HCT116 (cell line): Measurements from ENCODE around the gene EIF4G3. TPM values are rescaled to one million over a fixed set of nuclear protein-coding genes. Genes with fewer than 3 reads are reported as not detected.
"Not testable (repeated sequence)": the region's sequence is repeated elsewhere in the genome, so short reads cannot be mapped to it uniquely, and the experiment has no call there.

Experiments
- ATAC-seq: fragments of 200-7000 bp; cut with Tn5 transposase; 2 replicates; pipeline ENCODE4 v1.9.1; 2020; ENCODE audit warnings: mild to moderate bottlenecking, moderate library complexity
- BruUV-seq: library from RNA; stranded (reverse); fragments of 400-500 nt; replicated peaks from 2 replicates; lab custom pipeline; 2021; lab: Mats Ljungman, UMichigan
- CTCF ChIA-PET: fragments of 300-600 bp; sonication (Branson Sonifier 250); formaldehyde crosslinking; loops from one replicate; lab custom pipeline; 2021; ENCODE audit warnings: antibody characterized with exemption; lab: Charles Lee
- POLR2A ChIA-PET: fragments of 300-600, 350-600 bp; sonication (Branson Sonifier 250); formaldehyde crosslinking; loops from one replicate; lab custom pipeline; 2021; ENCODE audit warnings: antibody characterized with exemption; lab: Charles Lee
- RAD21 ChIA-PET, 2 experiments: fragments of 300-600 bp; sonication (Branson Sonifier 250); formaldehyde crosslinking; loops; one replicate each; lab custom pipeline; 2023; ENCODE audit warnings: low total read pairs in 2 of 2; ENCODE audit not compliant: uncharacterized antibody in 2 of 2, unreplicated experiment in 2 of 2, low non-redundant PET in 1 of 2; lab: Charles Lee
- DNase-seq: peaks from one replicate; pipeline ENCODE4 v3.0.0-alpha.2; 2010; ENCODE audit warnings: low read depth, low spot score
- H2AFZ ChIP-seq: fragments of 200-600 bp; shearing (Covaris generic), sonication (generic); 2 replicates; pipeline ENCODE4 v1.6.1; 2017; ENCODE audit warnings: low read depth, mixed run types, mixed read lengths, antibody characterized with exemption, low read length; ENCODE audit not compliant: poor library complexity, severe bottlenecking
- H3K27ac ChIP-seq: 2 replicates; pipeline ENCODE4 v1.5.1; 2012; ENCODE audit warnings: low read depth, low read length
- H3K27me3 ChIP-seq: fragments of 200-600 bp; sonication (generic); 2 replicates; pipeline ENCODE4 v1.6.1; 2016; ENCODE audit warnings: mixed run types, low read length, mixed read lengths; ENCODE audit not compliant: insufficient read depth
- H3K36me3 ChIP-seq, 2 experiments: fragments of 200-500 bp in 1 of 2; fragments of 200-600 bp in 1 of 2; sonication (Bioruptor generic) in 1 of 2; sonication (generic) in 1 of 2; 2 replicates each; pipeline versions ENCODE4 v1.5.1 to v1.6.1; 2014 to 2016; ENCODE audit warnings: low read length in 2 of 2, inconsistent platforms in 1 of 2, mixed read lengths in 1 of 2, mixed run types in 1 of 2; ENCODE audit not compliant: insufficient read depth in 2 of 2, control insufficient read depth in 1 of 2
- H3K4me1 ChIP-seq, 2 experiments: fragments of 200-600 bp in 1 of 2; sonication (generic) in 1 of 2; 2 replicates each; pipeline versions ENCODE4 v1.5.1 to v1.6.1; 2012 to 2017; ENCODE audit warnings: low read length in 2 of 2, inconsistent platforms in 1 of 2, mild to moderate bottlenecking in 1 of 2, mixed read lengths in 1 of 2, mixed run types in 1 of 2, moderate library complexity in 1 of 2; ENCODE audit not compliant: insufficient read depth in 2 of 2, control insufficient read depth in 1 of 2
- H3K4me2 ChIP-seq: fragments of 200-600 bp; sonication (generic); 2 replicates; pipeline ENCODE4 v1.6.1; 2017; ENCODE audit warnings: mixed run types, low read length, mixed read lengths
- H3K4me3 ChIP-seq, 2 experiments: fragments of 200-600 bp in 1 of 2; sonication (generic) in 1 of 2; replicated peaks in 1 of 2; 2 replicates each; pipeline ENCODE4 v1.5.1; 2011 to 2016; ENCODE audit warnings: low read length in 2 of 2, control low read depth in 1 of 2, low read depth in 1 of 2, mild to moderate bottlenecking in 1 of 2, mixed read lengths in 1 of 2, mixed run types in 1 of 2
- H3K79me2 ChIP-seq: fragments of 200-600 bp; sonication (generic); 2 replicates; pipeline ENCODE4 v1.6.1; 2017; ENCODE audit warnings: mild to moderate bottlenecking, mixed run types, low read length, moderate library complexity, mixed read lengths; ENCODE audit not compliant: insufficient read depth
- H3K9ac ChIP-seq: fragments of 200-600 bp; sonication (generic); 2 replicates; pipeline ENCODE4 v1.6.1; 2016; ENCODE audit warnings: low read length, mixed read lengths
- H3K9me2 ChIP-seq: fragments of 200-600 bp; sonication (generic), shearing (Covaris generic); 2 replicates; pipeline ENCODE4 v1.6.1; 2017; ENCODE audit warnings: mixed run types, mild to moderate bottlenecking, moderate library complexity; ENCODE audit not compliant: insufficient read depth
- H3K9me3 ChIP-seq, 2 experiments: fragments of 200-500 bp in 1 of 2; fragments of 200-600 bp in 1 of 2; sonication (Bioruptor generic) in 1 of 2; sonication (generic) in 1 of 2; 2 replicates each; pipeline ENCODE4 v1.6.1; 2014 to 2017; ENCODE audit warnings: low read length in 2 of 2, mixed read lengths in 2 of 2, inconsistent platforms in 1 of 2, low read depth in 1 of 2, mild to moderate bottlenecking in 1 of 2, mixed run types in 1 of 2, moderate library complexity in 1 of 2; ENCODE audit not compliant: control insufficient read depth in 1 of 2, insufficient read depth in 1 of 2
- H4K20me1 ChIP-seq: fragments of 200-600 bp; sonication (generic), shearing (Covaris generic); 2 replicates; pipeline ENCODE4 v1.6.1; 2017; ENCODE audit warnings: mixed run types, mild to moderate bottlenecking, moderate library complexity; ENCODE audit not compliant: insufficient read depth
- ELF1 ChIP-seq: IDR thresholded peaks from 2 replicates; pipeline ENCODE4 v1.6.1; 2012; ENCODE audit warnings: low read depth, borderline replicate concordance
- EZH2 ChIP-seq: fragments of 200-600 bp; sonication (generic); IDR thresholded peaks from 2 replicates; pipeline ENCODE4 v1.6.1; 2017; ENCODE audit warnings: antibody characterized with exemption, mixed run types
- JUND ChIP-seq: IDR thresholded peaks from 2 replicates; pipeline ENCODE4 v1.6.1; 2012
- RAD21 ChIP-seq: IDR thresholded peaks from 2 replicates; pipeline ENCODE4 v1.6.1; 2012; ENCODE audit warnings: low read depth, mild to moderate bottlenecking
- YY1 ChIP-seq: IDR thresholded peaks from 2 replicates; pipeline ENCODE4 v1.6.1; 2011; ENCODE audit warnings: low read length, low read depth, moderate library complexity, mild to moderate bottlenecking; ENCODE audit not compliant: insufficient replicate concordance; ENCODE audit errors: extremely low read depth
- intact Hi-C: fragments of 100-400 bp; cut with micrococcal nuclease; formaldehyde crosslinking; loops from 2 replicates; pipeline ENCODE4 v1.10.0; 2022
- total RNA-seq: library from RNA; stranded (reverse); gene quantifications from one replicate; pipeline ENCODE4 v1.2.1, GENCODE V29; 2021; ENCODE audit not compliant: unreplicated experiment
- TF ChIP-seq, protein P1 (sequence below): IDR thresholded peaks from 2 replicates; pipeline ENCODE4 v1.6.1; 2012; ENCODE audit warnings: low read depth

EIF4G3 gene
- total RNA-seq, 1 experiment from 2014 or later, result 40.1 TPM

DNA sequence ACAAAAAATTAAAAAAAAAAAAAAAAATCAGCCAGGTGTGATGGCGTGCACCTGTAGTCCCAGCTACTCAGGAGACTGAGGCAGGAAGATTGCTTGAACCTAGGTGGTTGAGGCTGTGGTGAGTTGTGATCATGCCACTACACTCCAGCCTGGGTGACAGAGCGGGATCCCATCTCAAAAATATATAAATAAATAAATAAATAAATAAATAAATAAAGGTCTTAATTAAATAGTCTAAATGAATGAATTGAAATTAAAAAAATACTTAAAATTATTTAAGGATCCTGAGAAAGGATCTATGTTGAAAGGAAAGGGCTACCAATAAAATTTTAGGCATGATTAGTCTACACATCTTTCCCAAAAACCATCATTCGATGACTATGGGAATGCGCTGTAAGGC lies 322.2 kb downstream of the EIF4G3 start:
- no peaks in the 10 kb centered on the region for H3K27me3 ChIP-seq

DNA sequence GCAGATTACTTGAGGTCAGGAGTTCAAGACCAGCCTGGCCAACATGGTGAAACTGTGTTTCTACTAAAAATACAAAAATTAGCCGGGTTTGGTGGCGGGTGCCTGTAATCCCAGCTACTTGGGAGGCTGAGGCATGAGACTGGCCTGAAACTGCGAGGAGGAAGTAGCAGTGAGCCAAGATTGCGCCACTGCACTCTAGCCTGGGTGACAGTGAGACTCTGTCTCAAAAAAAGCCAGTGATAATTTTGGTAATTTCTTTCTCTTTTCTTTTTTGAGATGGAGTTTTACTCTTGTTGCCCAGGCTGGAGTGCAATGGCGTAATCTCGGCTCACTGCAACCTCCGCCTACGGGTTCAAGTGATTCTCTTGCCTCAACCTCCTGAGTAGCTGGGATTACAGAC lies 324.9 kb downstream of the EIF4G3 start:
- intact Hi-C loops, CTCF ChIA-PET, H3K9ac ChIP-seq, H3K9me3 ChIP-seq, H4K20me1 ChIP-seq, H3K4me2 ChIP-seq, H2AFZ ChIP-seq, BruUV-seq, DNase-seq, RAD21 ChIA-PET, ATAC-seq, H3K27ac ChIP-seq, H3K9me2 ChIP-seq, H3K79me2 ChIP-seq, H3K27me3 ChIP-seq, H3K4me3 ChIP-seq, POLR2A ChIA-PET: not testable (repeated sequence)
- Histone ChIP-seq H3K36me3 (peaks cover 9 to 16% of the 10 kb centered on the region in 2 experiments; a peak in 2 of 4 replicates), H3K4me1 (peaks cover 15 to 28% of the 10 kb centered on the region in 2 experiments)

More for the DNA sequence above, 322.2 kb downstream of the EIF4G3 start:
- no peaks in the 10 kb centered on the region for H3K79me2 ChIP-seq
- intact Hi-C loops, result no loop called here
- H2AFZ ChIP-seq, result no peak overlapping the region
- no peaks in the 10 kb centered on the region for H3K9me2 ChIP-seq
- CTCF ChIA-PET, result no interaction called here
- no peak for TF ChIP-seq YY1
- no peak for TF ChIP-seq ELF1
- no peak for TF ChIP-seq RAD21
- no peak for TF ChIP-seq JUND
- no peak for TF ChIP-seq EZH2
- TF ChIP-seq, protein P1, sequence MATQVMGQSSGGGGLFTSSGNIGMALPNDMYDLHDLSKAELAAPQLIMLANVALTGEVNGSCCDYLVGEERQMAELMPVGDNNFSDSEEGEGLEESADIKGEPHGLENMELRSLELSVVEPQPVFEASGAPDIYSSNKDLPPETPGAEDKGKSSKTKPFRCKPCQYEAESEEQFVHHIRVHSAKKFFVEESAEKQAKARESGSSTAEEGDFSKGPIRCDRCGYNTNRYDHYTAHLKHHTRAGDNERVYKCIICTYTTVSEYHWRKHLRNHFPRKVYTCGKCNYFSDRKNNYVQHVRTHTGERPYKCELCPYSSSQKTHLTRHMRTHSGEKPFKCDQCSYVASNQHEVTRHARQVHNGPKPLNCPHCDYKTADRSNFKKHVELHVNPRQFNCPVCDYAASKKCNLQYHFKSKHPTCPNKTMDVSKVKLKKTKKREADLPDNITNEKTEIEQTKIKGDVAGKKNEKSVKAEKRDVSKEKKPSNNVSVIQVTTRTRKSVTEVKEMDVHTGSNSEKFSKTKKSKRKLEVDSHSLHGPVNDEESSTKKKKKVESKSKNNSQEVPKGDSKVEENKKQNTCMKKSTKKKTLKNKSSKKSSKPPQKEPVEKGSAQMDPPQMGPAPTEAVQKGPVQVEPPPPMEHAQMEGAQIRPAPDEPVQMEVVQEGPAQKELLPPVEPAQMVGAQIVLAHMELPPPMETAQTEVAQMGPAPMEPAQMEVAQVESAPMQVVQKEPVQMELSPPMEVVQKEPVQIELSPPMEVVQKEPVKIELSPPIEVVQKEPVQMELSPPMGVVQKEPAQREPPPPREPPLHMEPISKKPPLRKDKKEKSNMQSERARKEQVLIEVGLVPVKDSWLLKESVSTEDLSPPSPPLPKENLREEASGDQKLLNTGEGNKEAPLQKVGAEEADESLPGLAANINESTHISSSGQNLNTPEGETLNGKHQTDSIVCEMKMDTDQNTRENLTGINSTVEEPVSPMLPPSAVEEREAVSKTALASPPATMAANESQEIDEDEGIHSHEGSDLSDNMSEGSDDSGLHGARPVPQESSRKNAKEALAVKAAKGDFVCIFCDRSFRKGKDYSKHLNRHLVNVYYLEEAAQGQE, result no peak
- TF ChIP-seq, all 23 proteins: peak for 0
- Histone ChIP-seq H3K4me3 (no peak overlapping the region), H3K9me3 (no peaks in the 10 kb centered on the region), H3K4me1 (peaks cover 0 to 4% of the 10 kb centered on the region in 2 experiments; a peak in 1 of 4 replicates), H3K36me3 (peaks cover 9 to 17% of the 10 kb centered on the region in 2 experiments; a peak in 2 of 4 replicates), H4K20me1 (no peaks in the 10 kb centered on the region), H3K4me2 (no peak overlapping the region), H3K27ac (no peak overlapping the region), H3K9ac (no peak overlapping the region)
- ChIA-PET RAD21 (no interaction called here), POLR2A (no interaction called here)
- DNase-seq (no peak), ATAC-seq (no peak)
- no TSS peak for BruUV-seq
